ENCODE measurements around the gene IKZF1.

DNA sequence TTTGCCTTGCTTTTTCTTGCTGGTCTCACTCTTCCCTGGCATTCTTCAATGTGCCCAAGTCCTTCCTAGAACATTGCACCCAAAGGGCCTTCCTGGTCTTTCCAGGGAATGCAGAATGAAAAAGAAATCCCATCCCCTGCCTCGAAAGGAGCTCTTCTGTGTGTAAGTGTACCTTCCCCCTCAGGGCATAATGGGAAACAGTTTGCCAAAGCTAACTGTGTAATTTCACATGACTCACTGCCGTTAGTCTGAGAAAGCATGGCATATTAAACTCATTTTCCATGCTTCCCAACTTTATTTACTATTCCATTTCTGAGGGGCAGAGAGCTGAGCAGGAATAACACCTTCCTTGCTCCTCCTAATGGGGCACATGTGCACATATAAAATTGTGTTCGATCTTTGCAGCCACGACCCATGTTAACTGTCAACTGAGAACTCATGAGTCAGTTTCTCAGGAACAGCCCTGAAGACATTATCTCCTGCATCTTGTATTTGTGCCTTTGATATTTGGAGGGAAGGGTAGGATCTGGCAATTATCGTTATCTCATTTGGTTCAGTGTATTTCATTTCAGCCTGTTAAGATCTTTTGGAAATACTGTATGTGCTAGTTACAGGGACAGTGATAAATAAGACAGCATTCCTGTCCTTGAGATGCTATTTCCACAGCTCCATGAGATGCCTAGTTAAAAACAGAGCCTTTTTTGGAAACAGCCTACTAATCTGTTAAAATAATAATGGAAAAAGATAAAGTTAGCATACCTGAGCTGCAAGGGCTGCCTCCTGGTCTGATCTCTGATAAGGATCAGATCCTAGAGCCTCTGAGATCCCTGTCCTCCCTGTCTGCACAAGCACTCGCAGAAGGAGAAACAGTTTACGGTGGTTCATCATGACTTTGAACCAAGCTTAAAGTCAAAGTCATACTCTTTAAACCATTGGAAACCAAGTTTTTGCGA, 42.3 kb downstream of the IKZF1 start:
- TF ChIP-seq POLR2A (IDR thresholded peaks at IDR 0.05), result no peak
- TF ChIP-seq CTCF (IDR thresholded peaks at IDR 0.05), result no peak

Data from adrenal gland (tissue), 5 donors.